Measurements from ENCODE around the gene HERC2.

HERC2 gene

GRCh38 chr15:28113394-28114113 lies 208.4 kb downstream of the HERC2 start:
- Mint-ChIP-seq H3K4me3 (no peak overlapping the region), H3K27ac (no peak overlapping the region), H3K4me1 (no peaks in the 10 kb centered on the region), H3K36me3 (peaks cover 61% of the 10 kb centered on the region), H3K9me3 (no peaks in the 10 kb centered on the region)
- DNase-seq (ENCODE audit: low spot score in 2 of 2) (no peak), ATAC-seq (no peak)

GRCh38 chr15:28112962-28113361 lies 209.0 kb downstream of the HERC2 start:
- no peak overlapping the region for H3K4me3 Mint-ChIP-seq
- no peaks in the 10 kb centered on the region for H3K9me3 Mint-ChIP-seq
- no peaks in the 10 kb centered on the region for H3K4me1 Mint-ChIP-seq
- ATAC-seq (no peak), DNase-seq (ENCODE audit: low spot score in 2 of 2) (no peak)
- H3K36me3 Mint-ChIP-seq = peaks cover 55% of the 10 kb centered on the region
- H3K27ac Mint-ChIP-seq = no peak overlapping the region

- no peak for ATAC-seq
- Mint-ChIP-seq H3K9me3 (no peaks in the 10 kb centered on the region), H3K4me1 (peaks cover 2% of the 10 kb centered on the region), H3K36me3 (peaks cover 48% of the 10 kb centered on the region), H3K4me3 (no peak overlapping the region), H3K27ac (no peak overlapping the region)
- no peak for DNase-seq (ENCODE audit: low spot score in 2 of 2)
These were observed 209.7 kb downstream of the HERC2 start for GRCh38 chr15:28112101-28112760.

- Mint-ChIP-seq H3K4me1 (peaks cover 4% of the 10 kb centered on the region), H3K9me3 (no peaks in the 10 kb centered on the region), H3K36me3 (peaks cover 45% of the 10 kb centered on the region), H3K4me3 (no peak overlapping the region), H3K27ac (no peak overlapping the region)
- DNase-seq (ENCODE audit: low spot score in 2 of 2) (no peak), ATAC-seq (no peak)
These were observed 210.4 kb downstream of the HERC2 start for GRCh38 chr15:28111543-28111942.

- Mint-ChIP-seq H3K36me3 (peaks cover 35% of the 10 kb centered on the region), H3K9me3 (no peaks in the 10 kb centered on the region), H3K4me1 (peaks cover 12% of the 10 kb centered on the region), H3K27ac (no peak overlapping the region), H3K4me3 (no peak overlapping the region)
- no peak for ATAC-seq
- DNase-seq (ENCODE audit: low spot score in 2 of 2) = no peak
These were observed 211.5 kb downstream of the HERC2 start for GRCh38 chr15:28110481-28110881.

GRCh38 chr15:28109626-28110455 lies 212.1 kb downstream of the HERC2 start:
- Mint-ChIP-seq H3K27ac (no peak overlapping the region), H3K9me3 (no peaks in the 10 kb centered on the region)

GRCh38 chr15:28107904-28108275 lies 214.1 kb downstream of the HERC2 start:
- peak overlapping the region; percentile 71 for H3K4me3 Mint-ChIP-seq
- no peaks in the 10 kb centered on the region for H3K9me3 Mint-ChIP-seq
- ATAC-seq (peak; percentile 31), DNase-seq (ENCODE audit: low spot score in 2 of 2) (no peak)
- H3K4me1 Mint-ChIP-seq = peaks cover 22% of the 10 kb centered on the region
- H3K36me3 Mint-ChIP-seq = peaks cover 17% of the 10 kb centered on the region
- H3K27ac Mint-ChIP-seq = no peak overlapping the region

More at GRCh38 chr15:28109626-28110455, 212.1 kb downstream of the HERC2 start:
- no peak overlapping the region for H3K4me3 Mint-ChIP-seq
- no peak for DNase-seq (ENCODE audit: low spot score in 2 of 2)
- H3K36me3 Mint-ChIP-seq = peaks cover 29% of the 10 kb centered on the region
- ATAC-seq = no peak
- peaks cover 16% of the 10 kb centered on the region for H3K4me1 Mint-ChIP-seq

GRCh38 chr15:28107111-28107903 lies 214.7 kb downstream of the HERC2 start:
- H3K27ac Mint-ChIP-seq = no peak overlapping the region
- DNase-seq (ENCODE audit: low spot score in 2 of 2) = no peak
- ATAC-seq = peak; percentile 45

GRCh38 chr15:28106294-28107110 lies 215.5 kb downstream of the HERC2 start:
- DNase-seq (ENCODE audit: low spot score in 2 of 2) (no peak), ATAC-seq (peak; percentile 55)
- no peak overlapping the region for H3K27ac Mint-ChIP-seq
- no peaks in the 10 kb centered on the region for H3K9me3 Mint-ChIP-seq
- H3K4me3 Mint-ChIP-seq = peak overlapping the region; percentile 71
- H3K36me3 Mint-ChIP-seq = peaks cover 3% of the 10 kb centered on the region
- peaks cover 22% of the 10 kb centered on the region for H3K4me1 Mint-ChIP-seq

More at GRCh38 chr15:28107111-28107903, 214.7 kb downstream of the HERC2 start:
- Mint-ChIP-seq H3K4me1 (peaks cover 22% of the 10 kb centered on the region), H3K4me3 (peak overlapping the region; percentile 71), H3K36me3 (peaks cover 11% of the 10 kb centered on the region), H3K9me3 (no peaks in the 10 kb centered on the region)

GRCh38 chr15:28105793-28106192 lies 216.2 kb downstream of the HERC2 start:
- no peak for ATAC-seq
- H3K27ac Mint-ChIP-seq = no peak overlapping the region
- no peak for DNase-seq (ENCODE audit: low spot score in 2 of 2)
- H3K4me3 Mint-ChIP-seq = peak overlapping the region; percentile 71
- H3K9me3 Mint-ChIP-seq = no peaks in the 10 kb centered on the region
- peaks cover 22% of the 10 kb centered on the region for H3K4me1 Mint-ChIP-seq
- no peaks in the 10 kb centered on the region for H3K36me3 Mint-ChIP-seq

GRCh38 chr15:28105224-28105791 lies 216.7 kb downstream of the HERC2 start:
- Mint-ChIP-seq H3K4me3 (peak overlapping the region; percentile 71), H3K27ac (no peak overlapping the region), H3K36me3 (no peaks in the 10 kb centered on the region), H3K4me1 (peaks cover 24% of the 10 kb centered on the region), H3K9me3 (no peaks in the 10 kb centered on the region)
- no peak for DNase-seq (ENCODE audit: low spot score in 2 of 2)
- no peak for ATAC-seq

GRCh38 chr15:28104326-28104725 lies 217.7 kb downstream of the HERC2 start:
- no peaks in the 10 kb centered on the region for H3K36me3 Mint-ChIP-seq
- ATAC-seq (no peak), DNase-seq (ENCODE audit: low spot score in 2 of 2) (no peak)
- peaks cover 33% of the 10 kb centered on the region for H3K4me1 Mint-ChIP-seq
- H3K4me3 Mint-ChIP-seq = no peak overlapping the region
- no peaks in the 10 kb centered on the region for H3K9me3 Mint-ChIP-seq
- no peak overlapping the region for H3K27ac Mint-ChIP-seq

GRCh38 chr15:28103831-28104230 lies 218.1 kb downstream of the HERC2 start:
- Mint-ChIP-seq H3K4me3 (no peak overlapping the region), H3K9me3 (no peaks in the 10 kb centered on the region), H3K36me3 (no peaks in the 10 kb centered on the region), H3K27ac (no peak overlapping the region), H3K4me1 (peaks cover 33% of the 10 kb centered on the region)
- DNase-seq (ENCODE audit: low spot score in 2 of 2) (no peak), ATAC-seq (no peak)

GRCh38 chr15:28101983-28102441 lies 220.0 kb downstream of the HERC2 start:
- ATAC-seq (no peak), DNase-seq (ENCODE audit: low spot score in 2 of 2) (no peak)
- no peak overlapping the region for H3K4me3 Mint-ChIP-seq
- H3K4me1 Mint-ChIP-seq = peaks cover 45% of the 10 kb centered on the region
- H3K27ac Mint-ChIP-seq = no peak overlapping the region
- H3K9me3 Mint-ChIP-seq = no peaks in the 10 kb centered on the region
- no peaks in the 10 kb centered on the region for H3K36me3 Mint-ChIP-seq
